A549 (cell line): ENCODE measurements around the gene PELI3. TPM values are rescaled to one million over a fixed set of nuclear protein-coding genes. Genes with fewer than 3 reads are reported as not detected.

Experiments
- ATAC-seq, 2 experiments: fragments of 200-7000 bp in 1 of 2; fragments of >200 bp in 1 of 2; cut with Nextera tagmentation in 1 of 2; cut with Tn5 transposase in 1 of 2; 3 replicates each; pipeline versions ENCODE4 v1.8.0 to v1.9.1; 2018 to 2020; ENCODE audit warnings: mild to moderate bottlenecking in 1 of 2, moderate library complexity in 1 of 2
- CTCF ChIA-PET: fragments of 300-600 bp; sonication (Branson Sonifier 250); formaldehyde crosslinking; extraction: SDS; loops from one replicate; lab custom pipeline; 2021; ENCODE audit warnings: antibody characterized with exemption, inconsistent platforms; lab: Yijun Ruan, JAX
- POLR2A ChIA-PET: fragments of 350-600 bp; formaldehyde crosslinking; extraction: SDS; loops from one replicate; lab custom pipeline; 2021; ENCODE audit warnings: antibody characterized with exemption, inconsistent platforms; lab: Yijun Ruan, JAX
- DNase-seq, 2 experiments: peaks; one replicate each; pipeline versions ENCODE4 v3.0.0 to v3.0.0-alpha.2; 2011 to 2016; ENCODE audit warnings: low read depth in 1 of 2, low spot score in 1 of 2
- FAIRE-seq: peaks from 2 replicates; lab custom pipeline; 2011; peaks lifted over from hg19 to GRCh38; lab: Jason Lieb, UNC
- H3K27ac ChIP-seq, 2 experiments: fragments of >200 bp; sonication (Bioruptor Twin); formaldehyde crosslinking; 3 replicates each; pipeline ENCODE4 v1.5.1; 2016 to 2017
- H3K4me1 ChIP-seq: fragments of >200 bp; sonication (Bioruptor Twin); formaldehyde crosslinking; 3 replicates; pipeline ENCODE4 v1.6.1; 2016
- H3K4me2 ChIP-seq: fragments of >200 bp; sonication (Bioruptor Twin); formaldehyde crosslinking; 3 replicates; pipeline ENCODE4 v1.6.1; 2016
- H3K4me3 ChIP-seq: fragments of >200 bp; sonication (Bioruptor Twin); formaldehyde crosslinking; 3 replicates; pipeline ENCODE4 v1.5.1; 2016
- H3K9me3 ChIP-seq: fragments of >200 bp; sonication (Bioruptor Twin); formaldehyde crosslinking; 3 replicates; pipeline ENCODE4 v1.6.1; 2016
- CTCF ChIP-seq: fragments of >200 bp; sonication (Bioruptor Twin); formaldehyde crosslinking; IDR thresholded peaks from 3 replicates; pipeline ENCODE4 v1.5.1; 2016
- EHMT2 ChIP-seq: fragments of 200-600 bp; sonication (generic); IDR thresholded peaks from 2 replicates; pipeline ENCODE4 v1.6.1; 2016; ENCODE audit warnings: antibody characterized with exemption, low read depth, mild to moderate bottlenecking, moderate library complexity
- FOSL2 ChIP-seq, 2 experiments: fragments of 450-650 bp in 1 of 2; fragments of >200 bp in 1 of 2; sonication (Bioruptor Twin) in 1 of 2; formaldehyde crosslinking; IDR thresholded peaks; 2 replicates each; pipeline versions ENCODE4 v1.5.0 to v1.6.1; 2016 to 2020; ENCODE audit warnings: mild to moderate bottlenecking in 1 of 2, moderate library complexity in 1 of 2
- FOXS1 ChIP-seq: fragments of 250-450 bp; sonication (Bioruptor Pico); IDR thresholded peaks from 2 replicates; pipeline ENCODE4 v1.5.0; 2020; ENCODE audit warnings: mild to moderate bottlenecking, moderate library complexity
- HDAC2 ChIP-seq: fragments of 200-600 bp; sonication (generic); IDR thresholded peaks from 2 replicates; pipeline ENCODE4 v1.6.1; 2016
- HOXB13 ChIP-seq: fragments of 250-450 bp; sonication (Bioruptor Pico); IDR thresholded peaks from 2 replicates; pipeline ENCODE4 v1.5.0; 2020; ENCODE audit warnings: low read depth, mild to moderate bottlenecking, moderate library complexity
- JUN ChIP-seq, 2 experiments: fragments of >200 bp; sonication (Bioruptor Twin); formaldehyde crosslinking; IDR thresholded peaks; 2 replicates in 1 of 2; 3 replicates in 1 of 2; pipeline ENCODE4 v1.6.1; 2016 to 2017
- JUNB ChIP-seq: fragments of >200 bp; sonication (Bioruptor Twin); formaldehyde crosslinking; IDR thresholded peaks from 2 replicates; pipeline ENCODE4 v1.6.1; 2016
- MAZ ChIP-seq: fragments of 150-350 bp; IDR thresholded peaks from 2 replicates; pipeline ENCODE4 v1.6.1; 2014; ENCODE audit warnings: antibody characterized with exemption, low read depth, low read length, borderline replicate concordance
- MYC ChIP-seq: IDR thresholded peaks from 2 replicates; pipeline ENCODE4 v1.6.1; 2012; ENCODE audit warnings: mild to moderate bottlenecking, inconsistent platforms, low read length, improper control_type of control experiment, borderline replicate concordance
- POLR2A ChIP-seq: IDR thresholded peaks from 2 replicates; pipeline ENCODE4 v1.6.1; 2012; ENCODE audit warnings: mild to moderate bottlenecking, low read length
- RAD21 ChIP-seq, 2 experiments: fragments of >200 bp in 1 of 2; sonication (Bioruptor Twin) in 1 of 2; formaldehyde crosslinking in 1 of 2; IDR thresholded peaks in 1 of 2; conservative IDR thresholded peaks in 1 of 2; 2 replicates in 1 of 2; 3 replicates in 1 of 2; pipeline ENCODE4 v1.6.1; 2012 to 2018; ENCODE audit warnings: inconsistent platforms in 1 of 2
- RCOR1 ChIP-seq: fragments of 150-350 bp; IDR thresholded peaks from 2 replicates; pipeline ENCODE4 v1.6.1; 2014; ENCODE audit warnings: antibody characterized with exemption, low read length, low read depth
- SMC3 ChIP-seq: fragments of >200 bp; sonication (Bioruptor Twin); formaldehyde crosslinking; IDR thresholded peaks from 3 replicates; pipeline ENCODE4 v1.6.1; 2018; ENCODE audit warnings: inconsistent platforms
- ZSCAN20 ChIP-seq: fragments of 250-450 bp; sonication (Bioruptor Pico); IDR thresholded peaks from 2 replicates; pipeline ENCODE4 v1.8.0; 2022; ENCODE audit warnings: mild to moderate bottlenecking, moderate library complexity
- WGBS: methylation state at CpG from one replicate; pipeline ENCODE4 v1.1.6; 2017; ENCODE audit errors: missing lambda C conversion rate; 5-methylcytosine and 5-hydroxymethylcytosine counted together
- polyA plus RNA-seq, 4 experiments: library from polyadenylated mRNA; depleted of rRNA in 3 of 4; stranded (reverse); fragments of >200 nt; fragmentation: RNase III in 1 of 4; extraction: RNeasy Plus Mini Kit Qiagen cat#74134 plus additional on column Dnase treatment in 1 of 4; gene quantifications; 2 replicates in 3 of 4; 3 replicates in 1 of 4; pipeline ENCODE4 v1.2.3, GENCODE V29; 2011 to 2017
- TF ChIP-seq, protein P1 (sequence below): fragments of 200-600 bp; sonication (generic); IDR thresholded peaks from 2 replicates; pipeline ENCODE4 v1.6.1; 2016; ENCODE audit warnings: antibody characterized with exemption, mild to moderate bottlenecking, moderate library complexity
- TF ChIP-seq, protein P2 (sequence below): fragments of 250-450 bp; sonication (Bioruptor Pico); IDR thresholded peaks from 2 replicates; pipeline ENCODE4 v1.5.0; 2020; ENCODE audit warnings: low read depth, mild to moderate bottlenecking, moderate library complexity

The PELI3 gene
- polyA plus RNA-seq, 2 of the 4 experiments (the other 2 are of a cell fraction), result 2.3 to 5.7 TPM

GRCh38 chr11:66418168-66418985 lies 48.3 kb upstream of the PELI3 start:
- DNase-seq (peak; percentile 76 to 93), ATAC-seq (peak; percentile 81 to 89), FAIRE-seq (no peak)
- Histone ChIP-seq H3K4me1 (peaks cover 12% of the 10 kb centered on the region), H3K4me3 (0 out of 3 replicates have a peak overlapping the region, but pooled peaks have one; percentile 4), H3K27ac (no peak overlapping the region), H3K9me3 (peaks cover 4% of the 10 kb centered on the region; the same call in 1 of the 3 replicates), H3K4me2 (peak overlapping the region; percentile 54)
- ChIA-PET CTCF (interaction anchor here (0.7 to 57.7 kb wide), 18 partner anchors 0 to 267 kb away, joined by 3 to 1614 read pairs (median 4); partner anchors contain the start of genes DPP3, MRPL11 and NPAS4), POLR2A (interaction anchor here (0.5 to 1.3 kb wide), 4 partner anchors 11 to 259 kb away, joined by 3 to 12 read pairs (median 3); partner anchors contain the start of genes DPP3, MRPL11 and RBM4B)
- TF ChIP-seq CTCF (peak; percentile 21), MYC (no peak), MAZ (no peak), RAD21 (conservative IDR thresholded peaks at IDR 0.05 in 1 of 2, IDR thresholded peaks at IDR 0.05 in 1 of 2) (peak; percentile 13 to 20; a peak in 1 of 5 replicates), SMC3 (peak; percentile 29; the same call in 2 of the 3 replicates), JUNB (peak; percentile 61; the same call in 1 of the 2 replicates), EHMT2 (peak; percentile 99), HDAC2 (no peak), FOSL2 (IDR thresholded peaks at IDR 0.05) (peak; percentile 86), FOSL2 (CRISPR knock-in tag; IDR thresholded peaks at IDR 0.05) (peak; percentile 99), FOXS1 (CRISPR knock-in tag) (no peak), ZSCAN20 (no peak), JUN (IDR thresholded peaks at IDR 0.05) (peak in 1 of 2 experiments; percentile 43; a peak in 1 of 5 replicates), HOXB13 (0 out of 2 replicates have a peak, but pooled peaks have one; percentile 15), POLR2A (no peak)
- TF ChIP-seq, protein P1, sequence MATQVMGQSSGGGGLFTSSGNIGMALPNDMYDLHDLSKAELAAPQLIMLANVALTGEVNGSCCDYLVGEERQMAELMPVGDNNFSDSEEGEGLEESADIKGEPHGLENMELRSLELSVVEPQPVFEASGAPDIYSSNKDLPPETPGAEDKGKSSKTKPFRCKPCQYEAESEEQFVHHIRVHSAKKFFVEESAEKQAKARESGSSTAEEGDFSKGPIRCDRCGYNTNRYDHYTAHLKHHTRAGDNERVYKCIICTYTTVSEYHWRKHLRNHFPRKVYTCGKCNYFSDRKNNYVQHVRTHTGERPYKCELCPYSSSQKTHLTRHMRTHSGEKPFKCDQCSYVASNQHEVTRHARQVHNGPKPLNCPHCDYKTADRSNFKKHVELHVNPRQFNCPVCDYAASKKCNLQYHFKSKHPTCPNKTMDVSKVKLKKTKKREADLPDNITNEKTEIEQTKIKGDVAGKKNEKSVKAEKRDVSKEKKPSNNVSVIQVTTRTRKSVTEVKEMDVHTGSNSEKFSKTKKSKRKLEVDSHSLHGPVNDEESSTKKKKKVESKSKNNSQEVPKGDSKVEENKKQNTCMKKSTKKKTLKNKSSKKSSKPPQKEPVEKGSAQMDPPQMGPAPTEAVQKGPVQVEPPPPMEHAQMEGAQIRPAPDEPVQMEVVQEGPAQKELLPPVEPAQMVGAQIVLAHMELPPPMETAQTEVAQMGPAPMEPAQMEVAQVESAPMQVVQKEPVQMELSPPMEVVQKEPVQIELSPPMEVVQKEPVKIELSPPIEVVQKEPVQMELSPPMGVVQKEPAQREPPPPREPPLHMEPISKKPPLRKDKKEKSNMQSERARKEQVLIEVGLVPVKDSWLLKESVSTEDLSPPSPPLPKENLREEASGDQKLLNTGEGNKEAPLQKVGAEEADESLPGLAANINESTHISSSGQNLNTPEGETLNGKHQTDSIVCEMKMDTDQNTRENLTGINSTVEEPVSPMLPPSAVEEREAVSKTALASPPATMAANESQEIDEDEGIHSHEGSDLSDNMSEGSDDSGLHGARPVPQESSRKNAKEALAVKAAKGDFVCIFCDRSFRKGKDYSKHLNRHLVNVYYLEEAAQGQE, result peak; percentile 98
- TF ChIP-seq, protein P2, sequence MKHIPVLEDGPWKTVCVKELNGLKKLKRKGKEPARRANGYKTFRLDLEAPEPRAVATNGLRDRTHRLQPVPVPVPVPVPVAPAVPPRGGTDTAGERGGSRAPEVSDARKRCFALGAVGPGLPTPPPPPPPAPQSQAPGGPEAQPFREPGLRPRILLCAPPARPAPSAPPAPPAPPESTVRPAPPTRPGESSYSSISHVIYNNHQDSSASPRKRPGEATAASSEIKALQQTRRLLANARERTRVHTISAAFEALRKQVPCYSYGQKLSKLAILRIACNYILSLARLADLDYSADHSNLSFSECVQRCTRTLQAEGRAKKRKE (CRISPR knock-in tag), result 0 out of 2 replicates have a peak, but pooled peaks have one; percentile 15
- 2% methylated on average over 16 of the region's 16 CpGs for WGBS

DNA sequence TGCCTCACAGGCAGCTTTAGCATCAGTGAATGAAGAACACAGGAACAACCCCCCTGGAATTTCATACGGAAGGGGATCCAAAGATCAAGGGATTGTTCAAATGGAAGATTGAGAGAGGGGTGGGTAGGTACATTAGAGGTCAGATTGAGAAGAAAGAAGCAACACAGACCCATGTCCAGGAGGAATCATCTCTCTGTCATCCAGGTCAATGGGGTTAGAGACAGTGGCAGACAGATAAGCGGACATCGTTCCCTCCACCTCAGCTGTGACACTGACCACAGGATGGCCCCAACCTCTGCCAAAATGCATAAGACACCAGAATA lies 47.8 kb upstream of the PELI3 start:
- ChIA-PET CTCF (interaction anchor here (1.4 to 57.7 kb wide), 7 partner anchors 1 to 267 kb away, joined by 4 to 1614 read pairs (median 8); partner anchors contain the start of genes DPP3, MRPL11, NPAS4 and RBM4B), POLR2A (interaction anchor here (0.5 kb wide), 1 partner anchor 11 kb away, joined by 3 read pairs; no protein-coding TSS in a partner anchor)
- H3K9me3 ChIP-seq, result peaks cover 4% of the 10 kb centered on the region; the same call in 1 of the 3 replicates
- WGBS, result 90% methylated on average over 3 of the region's 3 CpGs
- ATAC-seq (no peak), DNase-seq (no peak), FAIRE-seq (no peak)
- H3K4me3 ChIP-seq, result no peak overlapping the region
- H3K4me1 ChIP-seq, result peaks cover 12% of the 10 kb centered on the region
- H3K27ac ChIP-seq, result no peak overlapping the region
- no peak overlapping the region for H3K4me2 ChIP-seq
- TF ChIP-seq SMC3 (no peak), RCOR1 (no peak)
- TF ChIP-seq, protein P1, result peak; percentile 72
- TF ChIP-seq, protein P2 (CRISPR knock-in tag), result no peak
